GM18498 (cell line): ENCODE measurements around the gene PLEKHN1.

Experiments used
- ATAC-seq: cut with Tn5 transposase; IDR thresholded peaks from one replicate; pipeline ENCODE4 v1.9.1; 2021; ENCODE audit warnings: mild to moderate bottlenecking, moderate library complexity; ENCODE audit not compliant: unreplicated experiment

The PLEKHN1 gene

DNA sequence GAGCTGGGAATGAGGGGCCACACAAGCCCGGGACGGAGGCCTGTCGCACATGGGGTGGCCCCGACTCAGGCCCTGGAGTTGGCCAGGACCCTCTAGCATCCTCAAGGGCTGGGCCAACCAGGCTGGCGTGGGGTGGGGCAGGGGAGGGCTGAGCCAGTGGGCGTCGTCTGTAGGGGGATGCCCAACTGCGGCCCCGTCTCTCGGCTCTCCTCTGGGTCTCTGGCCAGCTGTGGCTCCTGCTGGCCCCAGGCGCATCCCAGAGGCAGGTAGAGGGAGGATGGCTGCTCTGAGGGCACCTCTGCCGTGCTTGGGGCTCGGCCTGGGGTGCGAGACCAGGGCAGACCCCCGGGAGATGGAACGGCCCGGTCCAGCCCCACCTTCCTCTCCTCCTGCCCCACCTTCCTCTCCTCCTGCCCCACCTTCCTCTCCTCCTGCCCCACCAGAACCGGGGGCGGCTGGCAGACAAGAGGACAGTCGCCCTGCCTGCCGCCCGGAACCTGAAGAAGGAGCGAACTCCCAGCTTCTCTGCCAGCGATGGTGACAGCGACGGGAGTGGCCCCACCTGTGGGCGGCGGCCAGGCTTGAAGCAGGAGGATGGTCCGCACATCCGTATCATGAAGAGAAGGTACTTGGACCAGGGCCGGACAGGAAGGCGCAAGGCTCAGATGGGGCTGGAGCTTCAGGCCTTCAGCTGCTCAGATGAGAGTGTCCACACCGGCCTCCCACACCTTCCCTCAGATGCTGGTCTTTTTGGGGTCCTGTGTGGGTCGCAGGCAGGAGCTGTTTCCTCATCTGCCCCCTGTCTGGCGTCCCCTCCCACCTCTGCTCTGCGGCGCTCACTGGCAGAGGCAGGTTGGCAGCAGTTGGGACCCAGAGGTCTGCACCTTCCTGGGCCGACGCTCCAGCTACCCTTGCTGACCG is 36.3 kb upstream of the PLEKHN1 start:
- ATAC-seq = no peak

GRCh38 chr1:930633-931138 is 35.6 kb upstream of the PLEKHN1 start:
- ATAC-seq = no peak

GRCh38 chr1:931380-932172 is 34.7 kb upstream of the PLEKHN1 start:
- no peak for ATAC-seq

DNA sequence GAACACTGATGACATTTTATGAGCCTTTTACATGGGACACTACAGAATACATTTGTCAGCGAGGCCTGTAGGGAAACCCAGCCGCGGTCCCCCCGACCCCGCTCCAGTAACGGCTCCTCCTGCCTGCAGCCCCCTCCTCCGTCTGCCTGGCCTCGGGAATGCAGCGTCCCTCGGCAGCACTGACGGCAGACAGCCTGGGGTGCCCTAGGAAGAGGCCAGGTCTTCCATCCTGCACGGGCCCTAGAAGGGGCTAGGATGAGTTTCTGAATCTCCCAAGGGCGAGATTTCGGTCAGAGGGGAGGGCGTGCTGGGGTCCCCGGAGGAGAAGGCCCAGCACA is 34.1 kb upstream of the PLEKHN1 start:
- no peak for ATAC-seq

- no peak for ATAC-seq
These were observed 33.3 kb upstream of the PLEKHN1 start for GRCh38 chr1:932776-933602.

DNA sequence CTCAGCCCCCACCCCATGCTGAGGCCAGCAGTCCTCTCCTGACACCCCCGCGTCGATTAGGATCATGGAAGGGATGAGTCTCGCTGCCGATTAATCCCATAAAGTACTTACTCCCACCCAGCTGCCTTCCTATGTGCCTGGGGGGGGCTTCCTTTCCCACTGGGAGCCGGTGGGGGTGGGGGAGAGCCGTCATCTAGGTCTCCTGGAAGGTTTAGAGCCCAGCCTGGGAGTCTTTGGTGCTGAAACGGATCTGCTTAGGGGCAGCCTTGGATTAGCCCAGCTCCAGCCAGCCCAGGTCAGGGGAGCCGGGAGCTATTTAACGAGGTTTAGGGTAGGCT is 32.7 kb upstream of the PLEKHN1 start:
- ATAC-seq = no peak

DNA sequence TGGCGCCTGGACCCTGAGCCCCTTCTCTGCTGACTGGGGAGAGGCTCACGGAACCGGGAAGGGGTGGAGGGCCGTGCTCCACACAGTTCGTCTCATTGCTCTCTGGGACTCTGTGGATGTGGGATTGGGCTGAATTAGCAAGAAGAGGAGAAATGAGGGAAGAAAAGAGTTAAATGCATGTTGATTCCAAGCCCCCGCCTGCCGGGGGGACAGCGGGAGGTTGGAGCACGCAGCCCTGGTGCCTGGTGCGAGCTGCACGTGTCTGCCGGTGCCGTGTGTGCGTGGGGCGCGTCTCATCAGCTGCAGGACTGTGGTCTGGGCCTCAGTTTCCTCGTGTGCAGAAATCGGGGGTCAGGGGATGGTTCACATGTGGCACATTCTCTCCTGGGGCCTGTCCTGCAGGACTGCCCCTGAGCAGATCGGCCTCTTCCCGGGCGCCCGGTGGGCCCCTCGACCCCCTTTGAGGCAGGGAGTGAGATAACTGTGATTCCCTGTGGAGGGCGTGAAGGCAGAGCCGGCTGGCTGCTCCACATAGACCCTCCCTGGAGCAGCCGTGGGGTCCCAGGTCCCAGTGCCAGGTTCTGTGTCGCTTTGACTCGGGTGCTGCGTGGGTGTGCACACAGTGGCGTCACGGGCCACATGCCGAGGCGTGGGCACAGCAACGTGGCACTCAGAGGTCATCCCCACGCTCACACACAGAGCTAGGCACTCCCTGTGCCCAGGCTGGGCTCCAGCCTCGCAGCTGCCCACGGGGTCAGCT is 31.1 kb upstream of the PLEKHN1 start:
- no peak for ATAC-seq

- no peak for ATAC-seq
These were observed 30.5 kb upstream of the PLEKHN1 start for GRCh38 chr1:935751-936231.

DNA sequence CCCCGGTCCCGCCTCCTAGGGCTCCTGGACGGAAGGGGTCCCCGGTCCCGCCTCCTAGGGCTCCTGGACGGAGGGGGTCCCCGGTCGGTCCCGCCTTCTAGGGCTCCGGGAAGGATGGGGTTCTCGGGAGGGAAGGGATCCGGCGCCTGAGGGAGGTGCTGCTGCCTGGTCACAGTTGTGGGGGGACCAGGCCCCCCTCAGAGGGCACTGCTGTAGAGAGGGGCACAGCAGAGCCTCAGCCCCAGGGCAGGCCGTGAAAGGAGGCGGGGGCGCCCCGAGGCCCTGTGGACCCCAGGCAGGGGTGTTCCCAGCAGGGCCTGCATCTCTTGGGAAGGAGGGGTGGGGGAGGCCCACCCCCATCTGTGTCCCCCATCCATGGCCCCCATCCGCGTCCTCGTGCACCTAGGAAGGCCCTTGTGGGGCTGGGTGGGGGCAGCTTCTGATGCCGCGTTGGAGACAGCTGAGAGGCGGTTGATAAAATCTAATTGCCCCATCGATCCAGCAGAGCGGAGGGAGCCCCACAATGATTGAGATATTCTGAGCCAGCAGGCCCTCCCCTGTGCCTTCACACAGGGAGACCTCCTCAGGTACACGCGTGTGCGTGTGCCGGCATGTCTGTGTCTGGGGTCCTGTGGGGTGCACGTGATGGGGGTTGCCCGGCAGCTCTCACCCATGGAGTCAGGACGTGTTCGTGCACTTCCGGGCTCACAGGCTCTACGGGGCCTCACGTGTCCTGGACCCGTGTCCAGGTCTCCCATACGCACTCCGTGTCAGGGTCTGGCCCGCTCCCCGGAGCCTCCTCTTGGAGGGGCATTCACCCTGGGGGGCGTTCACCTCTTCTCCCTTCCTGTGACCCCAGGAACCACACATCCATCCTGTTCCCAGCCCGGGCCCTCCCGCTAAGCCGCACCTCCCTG is 29.7 kb upstream of the PLEKHN1 start:
- ATAC-seq = no peak

DNA sequence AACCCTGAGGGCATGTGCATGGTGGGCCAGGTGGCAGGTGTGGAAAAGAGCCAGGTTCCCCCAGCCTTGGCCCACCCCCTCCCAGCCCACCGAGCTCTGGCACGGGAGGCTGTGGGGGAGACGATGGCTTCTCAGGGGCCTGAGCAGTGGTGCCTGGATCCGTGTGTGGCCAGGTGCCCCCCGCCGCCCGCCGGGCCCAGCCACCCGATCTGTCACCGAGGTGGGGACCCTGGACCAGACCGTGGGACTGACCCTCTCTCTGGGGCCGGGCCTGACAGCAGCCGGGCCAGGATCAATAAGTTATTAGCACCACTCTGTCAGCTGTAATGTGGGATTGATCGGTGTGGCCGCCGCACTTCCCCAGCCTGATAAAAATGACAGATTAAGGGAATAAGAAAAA is 28.8 kb upstream of the PLEKHN1 start:
- no peak for ATAC-seq

GRCh38 chr1:938088-938683 is 28.1 kb upstream of the PLEKHN1 start:
- ATAC-seq = no peak

DNA sequence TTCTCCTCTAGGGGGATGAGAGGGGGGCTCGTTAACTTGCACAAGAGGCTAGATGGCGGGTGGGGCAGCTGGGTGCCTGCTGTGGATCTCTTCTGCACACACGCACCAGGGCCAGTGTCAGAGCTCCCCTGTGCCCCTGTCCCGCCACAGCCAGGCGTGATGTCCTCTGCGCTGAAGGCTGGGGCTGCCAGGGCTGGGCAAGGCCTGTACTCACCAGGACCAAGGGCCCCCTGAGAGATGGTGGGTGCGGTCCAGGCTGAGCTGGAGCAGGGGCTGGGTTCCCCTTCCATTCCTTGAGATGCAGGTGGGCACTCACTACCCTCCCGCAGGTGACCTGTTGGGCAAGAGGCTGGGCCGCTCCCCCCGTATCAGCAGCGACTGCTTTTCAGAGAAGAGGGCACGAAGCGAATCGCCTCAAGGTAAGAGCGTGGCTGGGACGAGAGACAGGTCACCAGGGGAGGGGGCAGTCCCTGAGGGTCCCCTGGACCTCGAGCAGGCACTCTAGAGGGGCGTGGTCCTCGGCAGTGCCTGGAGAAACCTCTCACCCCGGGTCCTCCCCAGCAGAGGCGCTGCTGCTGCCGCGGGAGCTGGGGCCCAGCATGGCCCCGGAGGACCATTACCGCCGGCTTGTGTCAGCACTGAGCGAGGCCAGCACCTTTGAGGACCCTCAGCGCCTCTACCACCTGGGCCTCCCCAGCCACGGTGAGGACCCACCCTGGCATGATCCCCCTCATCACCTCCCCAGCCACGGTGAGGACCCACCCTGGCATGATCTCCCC is 27.4 kb upstream of the PLEKHN1 start:
- ATAC-seq = no peak

DNA sequence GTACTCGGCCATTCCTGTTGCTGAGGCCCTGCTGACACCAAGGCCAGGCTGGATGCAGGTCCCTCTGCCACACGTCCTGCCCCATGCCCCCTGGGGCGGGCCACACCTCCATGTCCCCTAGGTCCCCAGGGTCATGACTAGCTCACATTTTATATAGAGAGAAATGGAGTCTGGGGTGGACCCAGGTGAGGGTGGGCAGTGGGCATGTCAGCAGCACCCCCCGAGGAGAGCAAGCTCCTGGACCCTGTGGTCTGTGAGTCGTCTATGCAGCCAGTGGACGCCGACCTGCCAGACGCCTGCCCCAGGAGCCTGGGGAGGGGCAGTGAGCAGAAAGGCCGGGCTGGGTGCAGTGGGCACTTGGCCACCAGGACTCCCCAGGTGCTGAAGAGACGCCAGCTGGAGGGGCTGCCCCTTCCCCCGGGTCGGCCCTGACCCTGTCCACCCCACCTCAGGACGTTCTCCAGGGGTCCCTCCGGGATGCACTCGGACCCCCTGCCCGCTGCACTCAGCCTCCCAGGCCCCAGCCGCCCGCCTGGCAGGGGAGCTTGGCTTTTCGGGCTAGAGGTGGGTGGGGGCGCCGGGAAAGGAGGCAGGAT is 26.7 kb upstream of the PLEKHN1 start:
- ATAC-seq = no peak

GRCh38 chr1:940107-941014 is 25.9 kb upstream of the PLEKHN1 start:
- no peak for ATAC-seq

GRCh38 chr1:941015-941587 is 25.2 kb upstream of the PLEKHN1 start:
- ATAC-seq = no peak
